ENCODE data around the gene PDIA4. TPM values are rescaled to one million over a fixed set of nuclear protein-coding genes. Genes with fewer than 3 reads are reported as not detected.

PDIA4 gene
- total and polyA plus RNA-seq, 2 of the 8 experiments (the other 6 are each of a cell fraction or from before 2014, with no cell fraction given) = 119 to 303 TPM

GRCh38 chr7:148973256-148973655 is 55.0 kb downstream of the PDIA4 start (continued):
- TF ChIP-seq, protein P1, sequence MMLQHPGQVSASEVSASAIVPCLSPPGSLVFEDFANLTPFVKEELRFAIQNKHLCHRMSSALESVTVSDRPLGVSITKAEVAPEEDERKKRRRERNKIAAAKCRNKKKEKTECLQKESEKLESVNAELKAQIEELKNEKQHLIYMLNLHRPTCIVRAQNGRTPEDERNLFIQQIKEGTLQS (IDR thresholded peaks at IDR 0.05; ENCODE audit: insufficient read depth, low read depth, low read length) = no peak
- TF ChIP-seq, protein P2, sequence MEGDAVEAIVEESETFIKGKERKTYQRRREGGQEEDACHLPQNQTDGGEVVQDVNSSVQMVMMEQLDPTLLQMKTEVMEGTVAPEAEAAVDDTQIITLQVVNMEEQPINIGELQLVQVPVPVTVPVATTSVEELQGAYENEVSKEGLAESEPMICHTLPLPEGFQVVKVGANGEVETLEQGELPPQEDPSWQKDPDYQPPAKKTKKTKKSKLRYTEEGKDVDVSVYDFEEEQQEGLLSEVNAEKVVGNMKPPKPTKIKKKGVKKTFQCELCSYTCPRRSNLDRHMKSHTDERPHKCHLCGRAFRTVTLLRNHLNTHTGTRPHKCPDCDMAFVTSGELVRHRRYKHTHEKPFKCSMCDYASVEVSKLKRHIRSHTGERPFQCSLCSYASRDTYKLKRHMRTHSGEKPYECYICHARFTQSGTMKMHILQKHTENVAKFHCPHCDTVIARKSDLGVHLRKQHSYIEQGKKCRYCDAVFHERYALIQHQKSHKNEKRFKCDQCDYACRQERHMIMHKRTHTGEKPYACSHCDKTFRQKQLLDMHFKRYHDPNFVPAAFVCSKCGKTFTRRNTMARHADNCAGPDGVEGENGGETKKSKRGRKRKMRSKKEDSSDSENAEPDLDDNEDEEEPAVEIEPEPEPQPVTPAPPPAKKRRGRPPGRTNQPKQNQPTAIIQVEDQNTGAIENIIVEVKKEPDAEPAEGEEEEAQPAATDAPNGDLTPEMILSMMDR (IDR thresholded peaks at IDR 0.05; ENCODE audit: control extremely low read depth in 1 of 3, insufficient read depth in 1 of 3, low read depth in 1 of 3, low read length in 3 of 3) = no peak
- TF ChIP-seq RNF2 (IDR thresholded peaks at IDR 0.05; ENCODE audit: borderline replicate concordance, low read depth, low read length, missing control alignments, poor library complexity, severe bottlenecking) = no peak
- no peak for TF ChIP-seq TAF1 (IDR thresholded peaks at IDR 0.05; ENCODE audit: low read depth, low read length)
